GM10847 (cell line): Measurements from ENCODE around the gene BDH1.

Source experiments
- POLR2A ChIP-seq: IDR thresholded peaks from 2 replicates; pipeline ENCODE4 v1.6.1; 2011; ENCODE audit not compliant: insufficient read length; ENCODE audit errors: extremely low read depth

BDH1 gene

DNA sequence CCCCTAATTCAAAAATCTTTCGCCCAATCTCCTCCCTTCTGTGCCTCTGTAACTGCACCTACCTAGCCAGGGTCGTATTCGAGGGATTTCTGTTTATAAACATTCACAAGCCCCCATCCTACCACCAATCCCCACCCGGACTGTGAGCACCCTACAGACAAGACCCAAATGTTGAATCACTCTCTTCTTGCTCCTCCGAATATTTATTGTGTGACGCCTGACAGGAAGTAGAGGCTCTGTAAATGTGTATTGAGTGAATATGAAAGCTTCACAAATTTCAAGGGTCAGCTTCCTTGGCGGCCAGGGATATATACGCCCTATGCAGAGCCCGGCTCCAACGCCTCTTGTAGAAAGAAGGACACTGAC is 1.6 kb downstream of the BDH1 start:
- no peak for TF ChIP-seq POLR2A

DNA sequence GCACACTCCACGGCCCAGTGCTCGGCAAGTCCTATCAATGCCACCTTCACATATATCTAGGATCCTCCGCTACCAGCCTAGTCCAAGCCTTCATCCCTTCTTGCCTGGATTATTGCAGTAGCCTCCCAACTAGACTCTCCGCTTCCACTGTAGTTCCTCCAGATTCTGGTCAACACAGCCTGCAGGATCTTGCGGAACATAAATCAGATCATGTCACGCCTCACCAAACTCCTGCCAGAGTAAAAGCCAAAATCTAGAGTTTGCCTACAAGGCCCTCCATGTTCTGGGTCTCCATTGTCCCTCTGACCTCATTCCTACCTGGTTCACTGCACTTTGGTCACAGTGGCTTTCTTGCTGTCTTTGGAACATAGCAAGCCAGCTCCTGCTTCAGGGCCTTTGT is 3.6 kb downstream of the BDH1 start:
- no peak for TF ChIP-seq POLR2A

DNA sequence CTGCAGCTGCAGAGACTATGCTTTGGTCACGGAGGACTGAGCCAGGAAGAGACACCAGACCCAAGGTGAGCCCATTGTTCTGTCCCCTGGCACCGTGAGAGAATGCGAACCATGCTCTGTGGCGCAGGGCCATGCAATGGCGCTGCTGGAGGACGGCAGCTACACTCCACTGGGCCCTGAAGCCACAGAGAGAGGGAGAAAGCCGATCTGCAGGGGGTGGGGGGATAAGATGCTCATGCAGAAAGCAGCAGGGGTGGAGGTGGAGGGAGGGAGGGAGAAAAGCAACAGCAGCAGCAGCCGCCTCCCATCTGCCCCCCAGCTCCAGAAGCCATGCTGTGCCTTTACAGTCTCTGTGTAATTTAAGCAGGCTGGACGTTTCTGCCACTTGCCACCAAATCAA is 5.3 kb downstream of the BDH1 start:
- no peak for TF ChIP-seq POLR2A

DNA sequence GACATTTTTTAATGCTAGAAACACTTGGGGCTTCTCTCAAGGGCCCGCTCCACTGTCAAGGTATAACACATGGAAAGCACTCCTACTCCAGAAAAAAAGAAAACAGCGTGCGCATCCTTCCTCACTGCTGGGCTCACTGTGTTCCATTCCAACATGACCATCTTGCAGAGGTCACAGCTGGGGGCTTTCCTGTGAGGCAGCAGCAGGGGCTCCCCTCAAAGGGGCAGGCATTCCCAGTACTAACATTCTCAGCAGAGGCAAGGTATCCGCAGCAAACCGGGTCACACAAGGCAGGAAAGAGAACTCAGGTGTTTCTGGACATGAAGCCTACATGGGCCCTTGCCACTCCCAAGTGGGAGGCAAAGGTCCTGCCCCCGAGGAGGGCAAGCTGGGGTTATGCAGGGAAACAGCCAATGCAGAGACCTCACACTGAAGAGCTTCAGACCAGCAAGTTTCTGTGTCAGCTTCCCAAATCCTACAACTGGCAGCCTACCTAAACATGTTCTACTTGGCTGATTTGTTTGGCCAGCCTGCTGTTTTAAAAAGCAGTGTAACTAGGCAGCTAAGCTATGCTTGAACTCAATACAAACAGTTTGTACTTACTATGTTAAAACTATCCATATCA is 6.4 kb downstream of the BDH1 start:
- TF ChIP-seq POLR2A: no peak

GRCh38 chr3:197547306-197548011 is 8.3 kb downstream of the BDH1 start:
- TF ChIP-seq POLR2A: no peak

- TF ChIP-seq POLR2A: no peak
Observed at GRCh38 chr3:197546307-197547085, 9.3 kb downstream of the BDH1 start.

- TF ChIP-seq POLR2A: no peak
Observed at GRCh38 chr3:197545571-197545970, 10.2 kb downstream of the BDH1 start.

- TF ChIP-seq POLR2A: no peak
Observed at GRCh38 chr3:197545101-197545500, 10.7 kb downstream of the BDH1 start.

- TF ChIP-seq POLR2A: no peak
Observed at GRCh38 chr3:197542741-197543454, 12.9 kb downstream of the BDH1 start.

GRCh38 chr3:197541756-197542539 is 13.8 kb downstream of the BDH1 start:
- TF ChIP-seq POLR2A: no peak

DNA sequence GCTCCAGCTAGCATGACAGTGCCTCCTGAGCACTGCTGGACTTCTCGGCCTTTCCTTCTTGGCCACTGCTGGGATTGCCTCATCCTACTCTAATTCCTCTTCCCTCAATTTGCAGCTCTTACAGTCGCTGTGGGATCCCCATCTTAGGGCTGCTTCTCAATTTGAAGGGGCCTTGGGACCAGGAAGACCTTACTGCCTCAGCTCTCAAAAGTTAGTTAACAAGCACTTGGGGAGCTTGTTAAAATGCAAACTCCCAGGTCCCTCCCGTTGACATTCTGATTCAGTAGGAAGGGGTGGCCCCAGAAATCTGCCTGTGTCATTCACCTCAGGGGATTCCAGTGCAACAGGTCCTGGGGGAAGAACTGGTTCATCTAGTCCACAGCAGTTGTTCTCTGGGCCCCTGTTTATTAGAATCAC is 14.8 kb downstream of the BDH1 start:
- no peak for TF ChIP-seq POLR2A

DNA sequence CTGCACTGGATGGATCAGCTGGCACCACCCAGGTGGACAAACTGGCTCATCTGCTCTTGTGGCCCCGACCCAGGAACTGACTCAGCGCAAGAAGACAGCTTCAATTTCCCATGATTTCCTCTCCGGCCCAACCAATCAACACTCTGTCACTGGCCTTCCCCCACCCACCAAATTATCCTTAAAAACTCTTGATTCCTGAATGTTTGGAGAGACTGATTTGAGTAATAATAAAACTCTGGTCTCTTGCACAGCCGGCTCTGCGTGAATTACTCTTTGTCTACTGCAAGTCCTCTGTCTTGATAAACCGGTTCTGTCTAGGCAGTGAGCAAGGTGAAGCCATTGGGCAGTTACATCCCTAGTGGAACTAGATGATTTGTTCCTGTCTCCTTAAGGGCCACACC is 16.1 kb downstream of the BDH1 start:
- TF ChIP-seq POLR2A: no peak

DNA sequence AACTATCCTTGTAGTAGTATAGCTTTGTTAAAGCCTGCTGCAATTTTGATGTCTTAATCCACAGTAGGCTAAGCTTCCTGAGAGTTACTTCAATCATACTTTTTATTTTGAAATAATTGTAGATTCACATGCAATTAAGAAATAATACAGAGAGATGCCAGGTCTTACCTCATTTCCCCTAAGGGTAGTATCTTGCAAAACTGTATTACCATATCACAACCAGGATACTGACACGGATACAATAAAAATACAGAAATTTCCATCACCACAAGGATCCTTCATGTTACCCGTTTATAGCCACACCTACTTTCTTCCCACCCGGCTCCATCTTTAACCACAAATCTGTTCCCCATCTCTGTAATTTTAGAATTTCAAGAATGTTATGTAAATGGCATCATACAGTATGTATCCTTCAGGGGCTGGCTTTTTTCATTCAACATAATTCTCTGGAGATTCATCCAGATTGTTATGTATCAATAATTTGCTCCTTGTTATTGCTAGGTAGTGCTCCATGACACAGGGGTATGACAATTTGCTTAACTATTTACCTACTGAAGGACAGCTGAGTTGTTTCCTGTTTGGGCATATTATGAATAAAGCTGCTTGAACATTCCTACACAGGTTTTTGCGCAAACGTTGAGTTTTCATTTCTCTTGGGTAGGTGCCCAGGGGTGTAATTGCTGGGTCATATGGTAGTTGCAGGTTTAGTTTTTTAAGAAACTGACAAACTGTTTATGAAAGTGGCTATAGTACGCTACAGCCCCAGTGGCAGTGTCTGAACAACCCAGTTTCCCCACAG is 21.6 kb downstream of the BDH1 start:
- TF ChIP-seq POLR2A: no peak

GRCh38 chr3:197533396-197533795 is 22.4 kb downstream of the BDH1 start:
- TF ChIP-seq POLR2A: no peak
